Measurements from ENCODE around the gene RAPGEF5. TPM values are rescaled to one million over a fixed set of nuclear protein-coding genes. Genes with fewer than 3 reads are reported as not detected.

Gene RAPGEF5
- total RNA-seq, 1 experiment from 2014 or later = 15.6 TPM

DNA sequence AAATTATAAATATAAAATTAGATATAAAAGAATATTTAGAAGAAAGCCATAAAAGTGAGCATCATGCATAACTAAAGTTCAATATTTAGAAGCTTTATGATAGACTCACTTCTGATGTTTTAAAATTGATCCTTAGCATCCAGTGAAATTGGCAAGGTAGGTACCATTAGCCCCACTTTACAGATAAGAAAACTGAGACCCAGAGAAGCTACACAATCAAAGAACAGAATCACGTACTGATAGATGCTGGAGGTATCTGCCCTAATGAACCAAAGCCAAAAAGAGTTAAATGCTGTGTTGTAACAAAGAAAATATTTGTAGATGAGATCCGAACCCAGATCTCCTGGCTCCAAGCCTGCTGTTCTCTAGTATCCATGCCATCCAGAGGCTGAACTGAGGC is 42.6 kb upstream of the RAPGEF5 start (continued):
- TF ChIP-seq FOSL1 (IDR thresholded peaks at IDR 0.05; ENCODE audit: low read depth) = no peak

DNA sequence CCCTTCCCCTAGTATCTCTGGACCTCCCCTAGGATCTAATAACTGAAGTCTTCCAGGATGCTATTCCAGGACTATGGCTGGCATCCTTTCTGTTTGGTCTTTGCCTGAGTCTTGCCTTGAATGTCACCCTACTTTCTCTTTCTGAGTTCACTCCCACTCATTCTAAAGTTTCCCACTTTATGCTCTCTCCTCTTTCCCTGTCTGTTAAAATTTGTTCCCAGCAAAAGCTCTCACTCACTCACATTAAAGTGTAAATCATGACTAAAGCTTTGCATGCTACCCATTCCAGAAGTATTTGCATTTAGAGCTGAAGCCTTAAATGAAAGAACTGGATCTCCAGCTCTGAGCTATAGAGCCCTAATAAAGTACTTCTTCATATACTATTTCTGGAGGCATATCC is 42.1 kb upstream of the RAPGEF5 start:
- ChIA-PET RAD21 (ENCODE audit: low non-redundant PET in 1 of 2, low total read pairs in 2 of 2, uncharacterized antibody in 2 of 2, unreplicated experiment in 2 of 2) (no interaction called here), POLR2A (no interaction called here), CTCF (no interaction called here)
- no TSS peak for BruUV-seq (replicated peaks)
- H3K9me3 ChIP-seq (ENCODE audit: control insufficient read depth in 1 of 2, insufficient read depth in 1 of 2, low read depth in 1 of 2, low read length in 2 of 2) = no peaks in the 10 kb centered on the region
- no peaks in the 10 kb centered on the region for H3K36me3 ChIP-seq (ENCODE audit: control insufficient read depth in 1 of 2, insufficient read depth in 2 of 2, low read length in 2 of 2)
- H2AFZ ChIP-seq (ENCODE audit: low read depth, low read length, poor library complexity, severe bottlenecking) = no peak overlapping the region
- no peaks in the 10 kb centered on the region for H4K20me1 ChIP-seq (ENCODE audit: insufficient read depth)
- H3K9me2 ChIP-seq (ENCODE audit: insufficient read depth) = no peaks in the 10 kb centered on the region
- ATAC-seq (no peak), DNase-seq (ENCODE audit: low read depth, low spot score) (no peak)
- no peaks in the 10 kb centered on the region; a peak in 1 of 4 replicates for H3K4me1 ChIP-seq (ENCODE audit: control insufficient read depth in 1 of 2, insufficient read depth in 2 of 2, low read length in 2 of 2)
- no peak overlapping the region for H3K9ac ChIP-seq (ENCODE audit: low read length)
- no peak overlapping the region for H3K27ac ChIP-seq (ENCODE audit: low read depth, low read length)
- H3K79me2 ChIP-seq (ENCODE audit: insufficient read depth, low read length) = no peaks in the 10 kb centered on the region
- 0 out of 2 replicates have a peak, but pooled peaks cover 3% of the 10 kb centered on the region for H3K27me3 ChIP-seq (ENCODE audit: insufficient read depth, low read length)
- no peak overlapping the region for H3K4me3 ChIP-seq (replicated peaks in 1 of 2; ENCODE audit: low read depth in 1 of 2, low read length in 2 of 2)
- TF ChIP-seq ZFX (IDR thresholded peaks at IDR 0.05) = no peak
- TF ChIP-seq EGR1 (IDR thresholded peaks at IDR 0.05; ENCODE audit: low read depth) = no peak
- no peak for TF ChIP-seq POLR2A (IDR thresholded peaks at IDR 0.05; ENCODE audit: borderline replicate concordance, extremely low read depth, insufficient read depth, insufficient read length)
- no peak for TF ChIP-seq TCF7L2 (IDR thresholded peaks at IDR 0.05; ENCODE audit: borderline replicate concordance, extremely low read depth, insufficient read depth, insufficient read length)
- no peak for TF ChIP-seq CBX3 (IDR thresholded peaks at IDR 0.05; ENCODE audit: low read depth)
- TF ChIP-seq JUND (IDR thresholded peaks at IDR 0.05) = no peak
- TF ChIP-seq, protein P1, sequence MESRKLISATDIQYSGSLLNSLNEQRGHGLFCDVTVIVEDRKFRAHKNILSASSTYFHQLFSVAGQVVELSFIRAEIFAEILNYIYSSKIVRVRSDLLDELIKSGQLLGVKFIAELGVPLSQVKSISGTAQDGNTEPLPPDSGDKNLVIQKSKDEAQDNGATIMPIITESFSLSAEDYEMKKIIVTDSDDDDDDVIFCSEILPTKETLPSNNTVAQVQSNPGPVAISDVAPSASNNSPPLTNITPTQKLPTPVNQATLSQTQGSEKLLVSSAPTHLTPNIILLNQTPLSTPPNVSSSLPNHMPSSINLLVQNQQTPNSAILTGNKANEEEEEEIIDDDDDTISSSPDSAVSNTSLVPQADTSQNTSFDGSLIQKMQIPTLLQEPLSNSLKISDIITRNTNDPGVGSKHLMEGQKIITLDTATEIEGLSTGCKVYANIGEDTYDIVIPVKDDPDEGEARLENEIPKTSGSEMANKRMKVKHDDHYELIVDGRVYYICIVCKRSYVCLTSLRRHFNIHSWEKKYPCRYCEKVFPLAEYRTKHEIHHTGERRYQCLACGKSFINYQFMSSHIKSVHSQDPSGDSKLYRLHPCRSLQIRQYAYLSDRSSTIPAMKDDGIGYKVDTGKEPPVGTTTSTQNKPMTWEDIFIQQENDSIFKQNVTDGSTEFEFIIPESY (IDR thresholded peaks at IDR 0.05; ENCODE audit: extremely low read depth, insufficient replicate concordance, low read length) = no peak
- TF ChIP-seq EZH2 (IDR thresholded peaks at IDR 0.05) = no peak
- intact Hi-C loops (cut with micrococcal nuclease) = no loop called here
- H3K4me2 ChIP-seq (ENCODE audit: low read length) = no peak overlapping the region
